ENCODE measurements around the gene FUT3. TPM values are rescaled to one million over a fixed set of nuclear protein-coding genes. Genes with fewer than 3 reads are reported as not detected.
"Not testable (repeated sequence)": the region's sequence is repeated elsewhere in the genome, so short reads cannot be mapped to it uniquely, and the experiment has no call there.

FUT3 gene
- total RNA-seq, 1 donor from 2014 or later, result 16.1 TPM

GRCh38 chr19:5850743-5851293, 431 bp downstream of the FUT3 start:
- DNase-seq (ENCODE audit: low read depth) (peak; percentile 76), FAIRE-seq (no peak)
- Histone ChIP-seq H3K27me3 (ENCODE audit: control insufficient read depth, insufficient read depth, low read length) (no peaks in the 10 kb centered on the region), H3K36me3 (ENCODE audit: control insufficient read depth, insufficient read depth, low read length) (no peaks in the 10 kb centered on the region), H3K4me3 (ENCODE audit: low read depth, low read length) (peak overlapping the region; percentile 36)
- no peak for TF ChIP-seq CTCF (IDR thresholded peaks at IDR 0.05; ENCODE audit: insufficient read depth, low read length, severe bottlenecking)

- Histone ChIP-seq H3K4me3 (ENCODE audit: low read depth, low read length) (peak overlapping the region; percentile 3), H3K36me3 (ENCODE audit: control insufficient read depth, insufficient read depth, low read length) (no peaks in the 10 kb centered on the region), H3K27me3 (ENCODE audit: control insufficient read depth, insufficient read depth, low read length) (no peaks in the 10 kb centered on the region)
- DNase-seq (ENCODE audit: low read depth) (no peak), FAIRE-seq (no peak)
- no peak for TF ChIP-seq CTCF (IDR thresholded peaks at IDR 0.05; ENCODE audit: insufficient read depth, low read length, severe bottlenecking)
These were observed 1.1 kb downstream of the FUT3 start for GRCh38 chr19:5850189-5850588.

- FAIRE-seq; DNase-seq (ENCODE audit: low read depth); H3K27me3 ChIP-seq (ENCODE audit: control insufficient read depth, insufficient read depth, low read length); H3K4me3 ChIP-seq (ENCODE audit: low read depth, low read length); H3K36me3 ChIP-seq (ENCODE audit: control insufficient read depth, insufficient read depth, low read length): not testable (repeated sequence)
These were observed 2.6 kb downstream of the FUT3 start for GRCh38 chr19:5848621-5849020.

- not testable (repeated sequence) for H3K27me3 ChIP-seq (ENCODE audit: control insufficient read depth, insufficient read depth, low read length); H3K4me3 ChIP-seq (ENCODE audit: low read depth, low read length); FAIRE-seq; DNase-seq (ENCODE audit: low read depth); H3K36me3 ChIP-seq (ENCODE audit: control insufficient read depth, insufficient read depth, low read length)
These were observed 3.4 kb downstream of the FUT3 start for GRCh38 chr19:5847846-5848245.

- H3K27me3 ChIP-seq (ENCODE audit: control insufficient read depth, insufficient read depth, low read length), result no peaks in the 10 kb centered on the region
- DNase-seq (ENCODE audit: low read depth) (no peak), FAIRE-seq (peak; percentile 79)
- no peak overlapping the region for H3K4me3 ChIP-seq (ENCODE audit: low read depth, low read length)
- H3K36me3 ChIP-seq (ENCODE audit: control insufficient read depth, insufficient read depth, low read length), result no peaks in the 10 kb centered on the region
- TF ChIP-seq CTCF (IDR thresholded peaks at IDR 0.05; ENCODE audit: insufficient read depth, low read length, severe bottlenecking), result no peak
These were observed 6.5 kb downstream of the FUT3 start for GRCh38 chr19:5844456-5845433.

- FAIRE-seq (no peak), DNase-seq (ENCODE audit: low read depth) (no peak)
- H3K36me3 ChIP-seq (ENCODE audit: control insufficient read depth, insufficient read depth, low read length), result no peaks in the 10 kb centered on the region
- TF ChIP-seq CTCF (IDR thresholded peaks at IDR 0.05; ENCODE audit: insufficient read depth, low read length, severe bottlenecking), result no peak
- H3K27me3 ChIP-seq (ENCODE audit: control insufficient read depth, insufficient read depth, low read length), result no peaks in the 10 kb centered on the region
- no peak overlapping the region for H3K4me3 ChIP-seq (ENCODE audit: low read depth, low read length)
These were observed 7.8 kb downstream of the FUT3 start for GRCh38 chr19:5843295-5843927.

GRCh38 chr19:5841735-5842111, 9.5 kb downstream of the FUT3 start:
- not testable (repeated sequence) for H3K27me3 ChIP-seq (ENCODE audit: control insufficient read depth, insufficient read depth, low read length); DNase-seq (ENCODE audit: low read depth); H3K4me3 ChIP-seq (ENCODE audit: low read depth, low read length); FAIRE-seq; H3K36me3 ChIP-seq (ENCODE audit: control insufficient read depth, insufficient read depth, low read length)

Data from bronchial epithelial cell (primary cell).